GM12872 (cell line): ENCODE data around the gene ISG15.

ENCODE experiments used
- TF ChIP-seq, protein P1 (sequence below): IDR thresholded peaks from 3 replicates; pipeline ENCODE4 v1.5.1; 2011; ENCODE audit warnings: low read depth, mild to moderate bottlenecking, low read length, moderate library complexity; ENCODE audit not compliant: insufficient read depth

The ISG15 gene

DNA sequence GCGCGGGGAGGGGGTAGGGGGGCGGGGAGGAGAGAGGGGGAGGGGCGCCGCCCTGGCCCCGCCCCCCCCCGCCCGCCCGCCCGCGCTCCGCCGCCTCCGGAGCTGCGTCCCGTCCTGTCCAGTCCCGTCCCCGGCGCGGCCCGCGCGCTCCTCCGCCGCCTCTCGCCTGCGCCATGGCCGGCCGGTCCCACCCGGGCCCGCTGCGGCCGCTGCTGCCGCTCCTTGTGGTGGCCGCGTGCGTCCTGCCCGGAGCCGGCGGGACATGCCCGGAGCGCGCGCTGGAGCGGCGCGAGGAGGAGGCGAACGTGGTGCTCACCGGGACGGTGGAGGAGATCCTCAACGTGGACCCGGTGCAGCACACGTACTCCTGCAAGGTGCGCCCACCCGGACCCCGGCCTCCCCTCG lies 6.7 kb downstream of the ISG15 start, which contains the start of gene AGRN:
Gene AGRN, plus strand, starts transcription at position 121 of the 405 bp plus-strand sequence. Its CDS starts 53 bp downstream, at position 174.
- TF ChIP-seq, protein P1, sequence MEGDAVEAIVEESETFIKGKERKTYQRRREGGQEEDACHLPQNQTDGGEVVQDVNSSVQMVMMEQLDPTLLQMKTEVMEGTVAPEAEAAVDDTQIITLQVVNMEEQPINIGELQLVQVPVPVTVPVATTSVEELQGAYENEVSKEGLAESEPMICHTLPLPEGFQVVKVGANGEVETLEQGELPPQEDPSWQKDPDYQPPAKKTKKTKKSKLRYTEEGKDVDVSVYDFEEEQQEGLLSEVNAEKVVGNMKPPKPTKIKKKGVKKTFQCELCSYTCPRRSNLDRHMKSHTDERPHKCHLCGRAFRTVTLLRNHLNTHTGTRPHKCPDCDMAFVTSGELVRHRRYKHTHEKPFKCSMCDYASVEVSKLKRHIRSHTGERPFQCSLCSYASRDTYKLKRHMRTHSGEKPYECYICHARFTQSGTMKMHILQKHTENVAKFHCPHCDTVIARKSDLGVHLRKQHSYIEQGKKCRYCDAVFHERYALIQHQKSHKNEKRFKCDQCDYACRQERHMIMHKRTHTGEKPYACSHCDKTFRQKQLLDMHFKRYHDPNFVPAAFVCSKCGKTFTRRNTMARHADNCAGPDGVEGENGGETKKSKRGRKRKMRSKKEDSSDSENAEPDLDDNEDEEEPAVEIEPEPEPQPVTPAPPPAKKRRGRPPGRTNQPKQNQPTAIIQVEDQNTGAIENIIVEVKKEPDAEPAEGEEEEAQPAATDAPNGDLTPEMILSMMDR, result no peak

DNA sequence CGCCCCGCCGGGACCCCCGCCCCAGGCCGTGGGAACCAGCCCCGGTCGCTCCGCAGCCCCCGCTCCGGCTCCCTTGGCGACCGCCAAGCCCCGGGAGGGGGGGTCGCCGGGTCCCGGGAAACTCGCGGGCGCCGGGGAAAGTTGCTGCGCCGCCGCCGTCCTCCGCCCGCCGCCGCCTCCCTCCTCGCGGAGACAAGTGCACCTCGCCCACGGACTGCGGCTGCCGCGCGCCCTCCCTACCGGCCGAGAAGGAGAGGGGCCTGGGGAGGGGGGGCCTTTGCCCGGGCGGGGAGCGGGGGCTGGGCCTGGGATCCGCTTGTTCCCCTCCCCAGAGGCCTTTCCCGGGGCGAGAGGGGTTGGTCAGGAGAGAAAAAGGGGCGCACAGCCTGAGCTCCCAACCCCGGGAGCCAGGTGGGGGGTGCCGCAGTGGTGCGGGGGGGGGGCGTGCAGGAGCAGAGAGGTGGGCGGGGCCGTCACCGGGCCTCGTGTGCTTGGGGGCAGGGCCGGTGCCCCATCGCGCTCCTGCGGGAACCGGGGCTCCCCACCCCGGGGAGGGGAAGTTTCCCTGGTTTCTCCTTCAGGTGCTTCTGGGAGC lies 7.2 kb downstream of the ISG15 start:
- TF ChIP-seq, protein P1, result no peak

DNA sequence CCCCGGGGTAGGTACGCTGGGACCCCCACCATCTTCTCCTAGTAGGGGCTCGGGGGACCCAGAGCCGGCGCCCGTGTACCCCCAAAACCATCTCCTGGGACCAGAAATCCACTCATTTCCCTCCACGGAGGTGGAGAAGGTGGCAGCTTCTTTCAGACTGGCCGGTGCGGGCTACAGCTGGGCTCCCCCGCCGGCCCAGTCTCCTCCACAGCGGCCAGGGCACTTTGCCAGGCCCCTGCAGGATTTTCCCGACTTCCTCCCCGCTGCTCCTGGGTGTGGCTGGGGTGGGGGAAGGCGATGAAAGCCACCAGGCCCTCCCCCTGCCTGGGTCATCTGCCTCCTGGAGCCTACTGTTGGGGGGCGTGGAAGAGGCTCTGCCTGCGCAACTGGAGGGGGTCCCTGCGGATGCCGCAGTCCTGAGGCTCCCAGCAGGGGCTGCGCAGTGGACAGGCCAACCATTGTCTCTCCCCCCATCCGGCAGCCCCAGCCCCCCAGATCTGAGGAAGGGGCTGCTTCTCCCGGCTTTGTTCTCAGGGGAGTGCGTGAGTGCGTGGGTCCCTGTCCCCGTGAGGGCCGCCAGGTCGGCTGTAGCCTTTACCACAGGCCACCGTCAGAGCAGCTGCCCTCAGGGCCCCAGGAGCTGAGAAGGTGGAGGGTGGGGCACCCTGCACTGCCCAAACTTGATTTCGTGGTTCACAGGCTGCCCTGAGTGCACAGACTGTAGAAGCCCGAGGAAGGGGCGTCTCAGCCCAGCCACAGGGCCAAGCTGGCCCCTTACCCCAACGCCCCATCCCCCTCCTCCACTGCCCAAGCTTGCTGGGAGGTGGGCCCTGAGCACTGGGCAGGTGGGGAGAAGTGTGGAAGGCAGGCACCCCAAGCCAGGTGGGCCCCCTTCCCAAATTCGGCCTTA lies 8.0 kb downstream of the ISG15 start:
- TF ChIP-seq, protein P1, result no peak

DNA sequence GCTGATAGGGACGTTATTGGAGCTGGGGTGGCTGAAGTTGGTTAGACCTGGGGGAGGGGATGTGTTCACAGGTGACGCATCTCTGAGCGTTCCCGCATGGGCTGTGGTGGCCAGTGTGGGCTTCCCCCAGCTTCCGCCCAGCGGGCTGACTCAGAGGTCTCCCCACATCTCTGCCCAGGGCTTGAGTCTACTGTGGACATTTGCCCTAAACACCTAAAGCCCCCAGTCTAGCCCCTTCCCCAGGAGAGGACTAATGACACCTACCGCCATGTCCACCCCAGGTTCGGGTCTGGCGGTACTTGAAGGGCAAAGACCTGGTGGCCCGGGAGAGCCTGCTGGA lies 8.6 kb downstream of the ISG15 start:
- TF ChIP-seq, protein P1, result no peak

DNA sequence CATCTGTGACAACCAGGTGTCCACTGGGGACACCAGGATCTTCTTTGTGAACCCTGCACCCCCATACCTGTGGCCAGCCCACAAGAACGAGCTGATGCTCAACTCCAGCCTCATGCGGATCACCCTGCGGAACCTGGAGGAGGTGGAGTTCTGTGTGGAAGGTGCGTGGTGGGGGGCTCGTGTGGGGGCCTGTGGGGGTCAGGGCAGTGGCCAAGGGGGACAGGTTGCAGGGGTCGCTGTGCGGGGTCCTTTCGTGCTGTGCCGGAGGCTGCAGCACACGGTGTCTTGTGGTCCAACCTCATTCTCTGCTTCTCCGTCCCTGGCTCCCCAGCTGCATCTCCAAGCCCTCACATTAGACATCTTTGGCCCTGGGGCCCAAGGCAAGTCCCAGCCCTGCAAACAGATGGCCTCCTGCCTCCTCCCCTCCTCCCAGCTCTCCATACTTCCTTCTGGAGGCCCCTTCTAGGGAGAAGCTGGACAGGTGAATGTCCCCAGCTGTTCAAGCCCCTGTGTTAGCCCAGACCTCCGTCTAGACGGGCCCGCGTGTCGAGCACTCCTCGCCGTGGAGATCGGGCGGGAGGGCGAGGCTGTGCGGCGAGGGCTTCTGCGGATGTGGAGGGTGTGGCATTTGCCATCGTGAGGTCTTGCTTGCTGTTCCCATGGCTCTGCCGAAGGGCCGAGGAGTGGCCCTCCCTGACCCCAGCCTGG lies 9.2 kb downstream of the ISG15 start:
- TF ChIP-seq, protein P1, result no peak

DNA sequence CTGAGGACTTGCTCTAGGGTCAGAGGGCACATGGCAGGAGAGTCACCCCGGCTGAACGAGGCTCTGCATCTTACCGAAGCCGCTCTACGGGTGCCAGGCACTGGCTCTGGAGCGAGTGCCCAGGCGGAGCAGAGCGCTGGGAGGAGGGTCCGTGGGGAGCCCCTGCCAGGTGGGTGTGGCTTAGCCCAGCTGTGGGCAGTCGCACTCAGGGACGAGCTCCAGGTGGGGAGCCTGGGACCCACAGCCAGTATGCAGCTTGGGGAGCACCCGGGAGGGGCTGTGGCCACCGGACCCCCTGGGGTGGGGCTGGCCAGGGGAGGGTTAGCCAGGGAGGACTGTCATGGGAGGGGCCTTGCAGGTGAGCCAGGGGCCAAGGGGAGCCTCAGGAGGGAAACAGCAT lies 10.4 kb downstream of the ISG15 start:
- TF ChIP-seq, protein P1, result no peak

DNA sequence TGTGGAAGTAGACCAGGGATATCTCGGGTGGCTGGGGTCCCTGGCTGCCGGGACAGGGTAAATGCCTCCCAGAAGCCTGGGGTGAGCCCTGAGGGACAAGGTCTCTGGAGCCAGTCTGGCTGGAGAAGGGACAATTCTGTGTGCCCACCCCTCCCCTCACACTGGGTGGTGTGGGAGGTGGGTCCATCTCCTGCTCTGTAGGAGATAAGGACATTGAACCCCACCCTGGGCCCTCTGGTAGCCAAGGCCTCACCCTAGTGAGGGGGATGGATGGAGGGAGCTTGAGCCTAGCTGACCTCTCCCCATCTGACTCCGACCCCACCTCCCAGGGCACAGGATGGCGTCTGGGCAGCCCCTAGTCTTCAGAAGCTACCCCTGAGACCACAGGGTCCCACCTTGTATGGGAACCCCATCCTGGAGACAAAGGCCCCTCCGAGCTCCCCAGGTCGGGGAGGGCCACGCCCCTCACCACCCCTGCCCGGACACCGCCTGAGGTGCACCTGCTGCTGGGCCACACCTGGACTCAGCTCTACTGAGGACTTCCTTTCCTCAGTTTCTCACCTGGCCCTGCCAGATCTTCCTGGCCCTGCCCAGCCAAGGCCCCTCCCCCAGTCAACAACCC lies 11.0 kb downstream of the ISG15 start:
- TF ChIP-seq, protein P1, result no peak
